GM19035 (cell line): ENCODE measurements around the gene EGLN2.
"Not testable (repeated sequence)": the region's sequence is repeated elsewhere in the genome, so short reads cannot be mapped to it uniquely, and the experiment has no call there.

Experiments
- ATAC-seq: cut with Tn5 transposase; IDR thresholded peaks from one replicate; pipeline ENCODE4 v1.9.1; 2021; ENCODE audit not compliant: unreplicated experiment

The EGLN2 gene

DNA sequence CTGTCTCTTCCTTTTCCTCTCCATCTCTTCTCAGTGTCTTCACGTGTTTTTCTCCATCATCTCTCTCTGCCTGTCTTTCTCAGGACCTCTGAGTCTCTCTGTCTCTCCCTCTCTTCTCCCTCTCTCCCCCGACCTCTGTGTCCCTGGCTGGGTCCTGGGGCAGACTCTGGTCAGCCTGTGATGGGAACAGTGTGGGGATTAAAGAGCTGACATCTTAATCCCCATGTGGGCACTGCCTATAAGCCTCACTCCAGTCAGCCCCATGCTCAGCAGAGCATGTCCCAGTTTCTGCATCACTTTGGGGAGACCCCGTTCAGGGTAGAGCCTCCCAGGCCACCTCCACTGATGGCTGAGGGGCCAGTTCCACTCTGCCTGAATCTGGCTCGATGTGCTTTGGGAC is 16.2 kb downstream of the EGLN2 start:
- ATAC-seq = no peak

DNA sequence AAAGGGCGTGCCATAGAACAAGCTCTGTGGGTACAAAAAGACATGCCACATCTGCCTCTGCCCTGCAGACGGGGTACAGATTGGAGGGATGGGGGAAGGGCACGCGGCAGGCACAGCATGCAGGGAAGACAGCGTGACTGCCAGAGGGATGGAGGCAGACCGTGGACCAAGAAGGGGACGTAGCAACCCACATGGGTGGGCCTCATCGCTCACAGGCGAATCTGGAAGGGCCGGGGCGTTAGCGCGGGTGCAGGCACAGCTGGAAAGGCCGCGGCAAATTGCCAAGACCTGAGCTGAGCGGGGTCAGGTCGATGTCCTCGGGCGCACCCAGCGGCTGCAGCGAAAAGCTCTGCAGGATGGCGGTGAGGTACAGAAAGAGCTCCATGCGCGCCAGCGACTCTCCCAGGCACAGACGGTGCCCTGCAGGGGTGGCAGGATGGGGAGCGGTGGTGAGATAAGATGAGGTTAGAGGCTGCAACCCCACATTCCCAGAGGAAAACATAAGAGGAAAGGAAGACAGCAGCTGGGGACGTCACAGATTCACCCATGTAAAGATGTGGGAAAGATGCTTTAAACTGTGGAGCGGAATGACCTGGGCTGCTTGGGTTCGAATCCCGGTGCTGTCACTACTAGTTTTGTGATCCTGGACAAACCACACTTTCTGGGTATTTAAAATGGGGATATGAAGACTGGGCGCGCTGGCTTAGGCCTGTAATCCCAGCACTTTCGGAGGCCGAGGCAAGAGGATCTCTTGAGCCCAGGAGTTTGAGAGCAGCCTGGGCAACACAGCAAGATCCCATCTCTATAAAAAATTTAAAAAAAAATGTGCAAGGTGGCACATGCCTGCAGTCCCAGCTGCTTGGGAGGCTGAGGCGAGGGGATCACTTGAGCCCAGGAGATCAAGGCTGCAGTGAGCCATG is 19.7 kb downstream of the EGLN2 start:
- not testable (repeated sequence) for ATAC-seq

DNA sequence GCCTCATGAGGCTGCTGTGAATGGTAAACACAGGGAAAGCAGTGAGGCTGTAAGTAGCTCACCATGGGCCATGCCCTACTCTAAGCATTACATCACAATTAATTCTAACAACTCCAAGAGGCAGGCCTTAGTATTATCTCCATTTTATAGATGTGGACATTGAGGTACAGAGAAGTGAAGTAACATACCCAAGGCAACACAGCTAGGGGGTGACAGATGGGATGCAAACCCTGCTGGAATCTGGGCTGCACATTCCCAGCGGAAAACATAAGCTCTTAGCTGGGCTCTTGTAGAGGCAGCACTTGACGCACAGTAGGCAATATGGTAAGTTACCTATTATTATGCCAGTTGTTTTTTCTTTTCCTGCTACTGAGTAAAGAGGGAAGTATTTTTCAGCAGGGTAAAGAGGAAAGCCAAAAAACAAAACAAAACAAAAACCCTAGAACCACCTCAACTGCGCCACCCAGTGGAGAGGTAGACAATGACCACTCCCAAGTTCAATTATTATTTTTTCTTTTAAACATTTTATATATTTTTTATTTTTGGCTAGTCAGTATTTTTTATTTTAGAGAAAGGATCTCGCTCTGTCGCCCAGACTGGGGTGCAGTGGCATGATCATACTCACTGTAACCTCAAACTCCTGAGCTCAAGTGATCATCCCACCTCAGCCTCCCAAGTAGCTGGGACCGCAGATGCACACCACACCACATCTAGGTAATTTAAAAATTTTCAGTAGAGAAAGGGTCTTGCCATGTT is 20.7 kb downstream of the EGLN2 start:
- ATAC-seq = not testable (repeated sequence)

DNA sequence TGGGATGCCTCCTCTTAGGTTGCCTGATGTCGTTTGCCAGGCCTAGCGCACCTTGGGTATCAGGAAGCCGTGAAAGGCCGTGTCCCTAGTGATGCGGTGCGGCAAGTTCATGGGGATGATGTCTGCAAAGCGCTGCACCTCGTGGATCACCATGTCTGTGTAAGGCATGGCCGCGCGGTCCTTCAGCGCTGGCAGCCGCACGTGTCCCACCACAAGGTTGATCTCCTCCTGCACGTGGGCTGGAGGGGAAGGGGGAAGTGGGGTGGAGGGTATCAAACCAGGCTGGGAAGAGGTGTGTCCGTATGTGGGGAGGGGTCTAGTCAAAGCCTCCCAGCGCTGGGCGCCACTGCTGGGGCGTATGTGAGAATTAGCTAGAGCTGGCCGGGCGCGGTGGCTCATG is 23.2 kb downstream of the EGLN2 start:
- ATAC-seq = no peak

DNA sequence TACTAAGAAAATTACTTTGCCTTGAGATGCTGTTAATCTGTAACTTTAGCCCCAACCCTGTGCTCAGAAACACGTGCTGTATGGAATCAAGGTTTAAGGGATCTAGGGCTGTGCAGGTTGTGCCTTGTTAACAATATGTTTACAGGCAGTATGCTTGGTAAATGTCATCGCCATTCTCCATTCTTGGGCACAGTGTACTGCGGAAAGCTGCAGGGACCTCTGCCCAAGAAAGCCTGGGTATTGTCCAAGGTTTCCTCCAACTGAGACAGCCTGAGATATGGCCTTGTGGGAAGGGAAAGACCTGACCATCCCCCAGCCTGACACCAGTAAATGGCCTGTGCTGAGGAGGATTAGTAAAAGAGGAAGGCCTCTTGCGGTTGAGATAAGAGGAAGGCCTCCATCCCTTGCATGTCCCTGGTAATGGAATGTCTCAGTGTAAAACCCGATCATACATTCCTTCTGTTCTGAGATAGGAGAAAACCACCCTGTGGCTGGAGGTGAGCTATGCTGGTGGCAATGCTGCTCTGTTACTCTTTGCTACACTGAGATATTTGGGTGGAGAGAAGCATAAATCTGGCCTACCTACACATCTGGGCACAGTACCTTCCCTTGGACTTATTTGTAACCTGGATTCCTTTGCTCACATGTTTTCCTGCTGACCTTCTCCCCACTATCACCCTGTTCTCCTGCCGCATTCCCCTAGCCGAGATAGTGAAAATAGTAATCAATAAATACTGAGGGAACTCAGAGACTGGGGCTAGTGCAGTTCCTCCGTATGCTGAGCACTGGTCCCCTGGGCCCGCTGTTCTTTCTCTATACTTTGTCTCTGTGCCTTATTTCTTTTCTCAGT is 23.9 kb downstream of the EGLN2 start:
- ATAC-seq = not testable (repeated sequence)

DNA sequence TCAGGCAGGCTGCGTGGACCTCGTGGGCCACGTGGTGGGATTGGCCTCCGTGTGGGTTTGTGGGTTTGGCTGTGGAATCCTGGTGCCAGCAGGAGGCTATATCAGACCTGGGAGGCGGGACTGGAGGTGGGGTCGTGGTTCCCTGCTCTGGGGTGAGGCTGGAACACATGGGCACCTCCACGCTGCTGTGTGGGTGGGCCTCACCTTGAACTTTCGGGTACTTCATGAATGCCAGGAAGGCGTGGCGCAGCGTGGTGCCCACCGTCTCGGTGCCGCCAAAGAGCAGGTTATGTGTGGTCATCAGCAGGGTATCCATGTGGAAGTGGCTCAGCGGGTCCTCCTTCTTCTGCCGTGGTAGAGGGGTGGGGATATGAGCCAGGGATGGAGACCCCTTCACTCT is 25.9 kb downstream of the EGLN2 start:
- not testable (repeated sequence) for ATAC-seq

DNA sequence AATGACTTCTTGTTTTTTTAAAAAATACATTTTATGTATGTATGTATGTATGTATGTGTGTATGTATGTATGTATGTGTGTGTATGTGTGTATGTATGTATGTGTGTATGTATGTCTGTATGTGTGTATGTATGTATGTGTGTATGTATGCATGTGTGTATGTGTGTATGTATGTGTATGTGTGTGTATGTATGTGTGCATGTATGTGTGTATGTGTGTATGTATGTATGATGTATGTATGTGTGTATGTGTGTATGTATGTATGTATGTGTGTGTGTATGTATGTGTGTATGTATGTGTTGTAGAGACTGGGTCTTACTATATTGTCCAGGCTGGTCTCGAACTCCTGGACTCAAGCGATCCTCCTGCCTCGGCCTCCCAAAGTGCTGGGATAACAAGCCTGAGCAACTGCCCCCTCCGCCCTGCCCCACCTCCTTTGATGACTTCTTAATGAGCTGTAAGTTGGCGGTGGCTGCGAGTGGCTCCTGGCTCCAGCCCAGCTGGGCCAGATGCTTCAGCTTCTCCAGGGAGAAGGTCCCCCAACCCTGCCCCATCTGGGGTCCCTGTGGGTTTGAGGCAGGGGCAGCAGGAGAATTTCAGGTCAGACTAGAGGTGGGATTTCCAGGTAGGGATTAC is 26.6 kb downstream of the EGLN2 start:
- not testable (repeated sequence) for ATAC-seq

DNA sequence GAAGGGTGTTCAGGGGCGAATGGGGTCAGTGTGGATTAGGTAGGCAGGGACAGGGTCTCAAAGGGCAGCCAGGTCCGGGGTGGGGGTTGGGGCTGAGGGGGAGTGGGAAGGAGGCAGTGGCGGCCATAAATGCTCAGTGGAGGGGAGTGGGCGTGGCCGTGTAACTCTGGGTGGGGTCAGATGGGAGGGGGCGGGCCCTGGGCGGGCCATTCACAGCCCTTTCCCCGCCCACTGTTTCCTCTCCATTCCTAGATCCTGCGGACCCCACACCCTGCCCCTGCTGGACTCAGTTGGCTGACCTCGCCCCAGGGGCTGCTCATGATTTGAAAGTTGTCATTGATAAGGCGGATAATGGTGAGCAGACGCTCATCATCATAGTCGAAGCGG is 27.3 kb downstream of the EGLN2 start:
- not testable (repeated sequence) for ATAC-seq

DNA sequence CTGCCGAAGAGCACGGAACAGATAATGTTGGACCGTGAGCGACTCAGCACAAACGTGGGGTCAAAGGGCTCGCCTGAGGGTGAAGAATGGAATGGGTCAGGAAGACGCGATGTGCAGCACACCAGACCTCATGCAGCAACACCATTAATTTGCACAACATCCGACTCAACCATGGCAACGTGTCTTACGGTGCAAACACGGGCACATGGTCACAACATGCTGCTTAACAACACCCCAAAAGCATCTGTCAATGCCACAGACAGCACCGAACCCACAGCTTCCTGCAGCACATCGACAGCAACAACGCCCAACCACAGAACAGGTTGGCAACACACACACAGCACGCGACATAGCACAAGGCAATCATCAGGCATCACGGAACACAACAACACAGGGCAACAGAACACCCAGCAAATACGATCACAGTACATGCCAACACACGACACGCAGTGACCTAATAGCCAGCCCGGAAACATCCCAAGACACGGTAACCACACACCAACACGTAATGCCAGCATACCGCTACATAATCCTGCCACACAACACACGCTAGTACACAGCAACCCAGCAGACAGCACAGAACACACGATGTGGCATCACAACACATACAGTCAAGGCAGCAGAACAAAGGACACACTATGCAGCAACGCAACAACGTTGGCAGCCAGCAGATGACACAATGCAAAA is 27.9 kb downstream of the EGLN2 start:
- not testable (repeated sequence) for ATAC-seq

DNA sequence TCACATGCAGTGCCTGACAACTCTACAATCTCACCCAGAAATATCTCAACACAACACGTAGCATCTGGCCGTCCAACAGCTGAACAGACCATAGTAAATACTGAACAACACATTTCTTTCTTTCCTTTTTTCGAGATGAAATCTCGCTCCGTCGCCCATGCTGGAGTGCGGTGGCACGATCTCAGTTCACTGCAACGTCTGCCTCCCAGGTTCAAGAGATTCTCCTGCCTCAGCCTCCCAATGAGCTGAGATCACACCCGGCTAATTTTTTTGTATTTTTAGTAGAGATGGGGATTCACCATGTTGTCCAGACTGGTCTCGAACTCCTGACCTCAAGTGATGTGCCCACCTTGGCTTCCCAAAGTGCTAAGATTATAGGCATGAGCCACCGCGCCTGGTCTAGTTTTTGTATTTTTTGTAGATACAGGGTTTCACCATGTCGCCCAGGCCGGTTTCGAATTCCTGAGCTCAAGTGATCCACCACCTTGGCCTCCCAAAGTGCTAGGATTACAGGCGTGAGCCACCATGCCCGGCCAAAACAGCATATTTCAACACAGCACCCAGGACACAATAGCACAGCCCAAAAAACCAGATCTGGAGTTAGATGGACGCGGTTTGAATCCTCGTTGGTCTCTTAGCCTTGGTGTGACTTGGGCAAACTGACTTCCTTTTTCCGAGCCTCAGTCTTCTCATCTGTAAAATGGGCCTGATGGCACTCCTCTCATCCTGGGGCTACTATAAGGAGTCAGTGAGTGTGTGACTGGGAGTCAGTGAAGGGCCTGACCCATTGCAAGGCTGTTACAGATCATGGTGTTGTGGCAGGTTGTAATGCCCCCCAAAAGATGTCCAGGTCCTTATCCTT is 28.6 kb downstream of the EGLN2 start:
- no peak for ATAC-seq

DNA sequence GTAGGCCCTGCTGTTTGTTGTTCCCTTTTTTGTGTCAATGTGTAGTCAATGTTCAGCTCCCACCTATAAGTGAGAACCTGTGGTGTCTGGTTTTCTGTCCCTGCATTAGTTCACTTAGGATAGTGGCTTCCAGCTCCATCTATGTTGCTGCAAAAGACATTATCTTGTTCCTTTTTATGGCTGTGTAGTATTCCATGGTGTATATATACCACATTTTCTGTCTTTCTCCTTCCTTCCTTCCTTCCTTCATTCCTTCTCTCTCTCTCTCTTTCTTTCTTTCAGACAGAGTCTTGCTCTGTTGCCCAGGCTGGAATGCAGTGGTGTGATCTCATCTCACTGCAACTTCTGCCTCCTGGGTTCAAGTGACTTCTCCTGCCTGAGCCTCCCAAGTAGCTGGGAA is 30.2 kb downstream of the EGLN2 start:
- no peak for ATAC-seq

DNA sequence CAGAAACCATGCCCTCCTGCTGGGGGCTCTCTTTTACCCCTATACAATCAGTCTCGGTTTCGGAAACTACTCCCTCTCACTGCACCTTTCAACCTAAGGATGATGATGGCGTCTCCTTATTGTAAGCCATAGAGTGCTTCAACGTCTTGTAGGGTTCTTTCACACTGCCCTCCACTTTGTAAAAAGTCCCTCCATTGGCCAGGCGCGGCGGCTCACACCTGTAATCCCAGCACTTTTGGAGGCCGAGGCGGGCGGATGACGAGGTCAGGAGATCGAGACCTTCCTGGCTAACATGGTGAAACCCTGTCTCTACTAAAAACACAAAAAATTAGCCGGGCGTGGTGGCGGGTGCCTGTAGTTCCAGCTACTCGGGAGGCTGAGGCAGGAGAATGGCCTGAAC is 31.8 kb downstream of the EGLN2 start:
- ATAC-seq = not testable (repeated sequence)

DNA sequence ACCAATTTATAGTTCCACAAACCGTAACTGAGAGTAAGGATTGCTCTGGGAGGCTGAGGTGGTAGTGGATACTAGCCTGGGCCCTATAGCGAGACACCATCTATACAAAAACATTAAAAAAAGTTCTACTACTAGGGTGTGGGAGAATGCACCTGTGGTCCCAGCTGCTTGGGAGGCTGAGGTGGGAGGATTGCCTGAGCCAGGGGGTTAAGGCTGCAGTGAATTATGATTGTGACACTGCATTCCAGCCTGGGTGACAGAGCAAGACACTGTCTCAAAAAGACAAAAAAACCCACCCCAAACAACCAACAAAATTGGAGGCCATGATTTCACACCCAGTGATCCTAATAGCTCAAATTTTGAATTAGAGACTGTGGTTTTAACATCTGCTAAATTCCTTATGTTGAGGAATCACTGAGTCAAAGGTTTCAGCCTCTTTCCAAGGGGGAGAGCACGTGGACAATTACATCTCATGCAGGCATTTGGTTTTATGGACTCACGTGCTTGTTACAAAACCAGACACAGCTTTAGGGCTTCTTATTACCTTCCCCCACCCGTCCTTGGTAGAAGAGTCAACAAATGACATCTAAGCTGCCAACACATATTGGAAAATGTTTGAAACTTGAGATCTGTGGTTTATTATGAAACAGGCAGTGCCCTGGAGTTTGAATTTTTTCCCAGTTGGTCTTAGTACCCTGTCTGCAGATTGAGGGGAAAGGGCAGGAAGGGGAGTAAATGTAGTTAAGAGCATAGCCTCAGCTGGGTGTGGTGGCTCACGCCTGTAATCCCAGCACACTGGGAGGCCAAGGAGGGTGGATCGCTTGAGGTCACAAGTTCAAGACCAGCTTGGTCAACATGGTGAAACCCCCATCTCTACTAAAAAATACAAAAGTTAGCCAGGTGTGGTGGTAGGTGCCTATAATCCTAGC is 32.8 kb downstream of the EGLN2 start:
- no peak for ATAC-seq

DNA sequence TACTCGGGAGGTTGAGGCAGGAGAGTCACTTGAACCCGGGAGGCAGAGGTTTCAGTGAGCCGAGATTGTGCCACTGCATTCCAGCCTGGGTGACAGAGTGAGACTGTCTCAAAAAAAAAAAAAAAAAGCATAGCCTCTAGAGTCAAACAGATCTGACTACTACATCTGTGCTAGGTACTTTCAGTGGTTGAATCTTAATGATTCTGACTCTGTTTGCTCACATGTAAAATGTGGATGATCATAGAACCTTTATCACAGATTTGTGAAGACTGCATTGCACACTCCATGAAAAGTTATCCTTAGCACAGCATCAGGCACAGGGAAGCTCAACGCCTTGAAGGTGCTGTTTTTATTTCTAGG is 33.4 kb downstream of the EGLN2 start:
- not testable (repeated sequence) for ATAC-seq

DNA sequence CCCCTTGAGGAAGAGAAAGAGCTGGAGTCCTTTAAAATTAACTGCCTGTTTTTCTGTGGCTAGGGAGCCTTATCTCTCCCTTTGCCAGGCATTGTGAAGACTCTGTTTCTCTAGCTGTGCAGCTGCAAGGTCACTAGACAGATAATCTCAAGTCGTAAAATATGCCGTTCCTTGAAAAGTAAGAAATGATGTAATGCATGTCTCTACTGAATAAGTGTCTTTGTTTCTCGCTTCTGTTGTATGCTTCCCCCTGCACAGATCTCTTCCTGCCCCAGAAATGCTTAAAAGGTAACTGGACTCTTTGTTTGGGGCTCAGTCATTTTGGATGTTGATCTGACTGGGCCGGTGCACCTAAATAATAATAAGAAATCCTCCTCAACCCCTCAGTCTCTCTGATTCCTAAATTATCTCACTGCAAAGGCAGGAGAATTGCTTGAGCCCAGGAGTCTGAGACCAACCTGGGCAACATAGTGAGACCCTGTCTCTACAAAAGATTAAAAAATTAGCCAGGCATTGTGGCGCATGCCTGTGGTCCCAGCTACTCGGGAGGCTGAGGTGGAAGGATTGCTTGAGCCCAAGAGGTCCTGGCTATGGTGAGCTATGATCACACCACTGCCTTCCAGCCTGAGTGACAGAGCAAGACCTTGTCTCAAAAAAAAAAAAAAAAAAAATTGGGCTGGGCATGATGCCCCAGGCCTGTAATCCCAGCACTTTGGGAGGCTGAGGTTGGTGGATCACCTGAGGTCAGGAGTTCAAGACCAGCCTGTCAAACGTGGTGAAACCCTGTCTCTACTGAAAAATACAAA is 34.9 kb downstream of the EGLN2 start:
- ATAC-seq = not testable (repeated sequence)

DNA sequence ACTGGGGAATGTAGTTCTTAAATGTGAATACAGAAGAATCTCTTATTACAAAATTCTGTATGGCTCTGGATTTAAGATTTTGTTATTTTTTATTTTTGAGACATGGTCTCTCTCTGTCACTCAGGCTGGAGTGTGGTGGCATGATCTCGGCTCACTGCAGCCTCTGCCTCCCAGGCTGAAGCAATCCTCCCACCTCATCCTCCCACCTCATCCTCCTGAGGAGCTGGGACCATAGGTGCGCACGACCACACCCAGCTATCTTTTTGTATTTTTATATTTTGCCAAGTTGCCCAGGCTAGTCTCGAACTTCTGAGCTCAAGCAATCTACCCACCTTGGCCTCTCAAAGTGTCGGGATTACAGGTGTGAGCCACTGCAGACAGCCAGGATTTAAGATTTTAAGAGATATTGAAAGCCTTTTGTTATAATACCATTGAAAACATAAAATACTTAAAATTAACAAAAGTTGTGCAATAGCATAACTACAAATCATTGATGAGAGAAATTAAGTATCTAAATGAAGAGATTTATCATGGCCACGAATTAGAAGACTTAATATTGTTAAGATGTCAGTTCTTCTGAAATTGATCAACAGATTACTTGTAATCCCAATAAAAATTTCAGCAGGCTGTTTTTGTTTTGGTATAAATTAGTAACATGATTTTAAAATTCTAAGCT is 37.9 kb downstream of the EGLN2 start:
- ATAC-seq = no peak

DNA sequence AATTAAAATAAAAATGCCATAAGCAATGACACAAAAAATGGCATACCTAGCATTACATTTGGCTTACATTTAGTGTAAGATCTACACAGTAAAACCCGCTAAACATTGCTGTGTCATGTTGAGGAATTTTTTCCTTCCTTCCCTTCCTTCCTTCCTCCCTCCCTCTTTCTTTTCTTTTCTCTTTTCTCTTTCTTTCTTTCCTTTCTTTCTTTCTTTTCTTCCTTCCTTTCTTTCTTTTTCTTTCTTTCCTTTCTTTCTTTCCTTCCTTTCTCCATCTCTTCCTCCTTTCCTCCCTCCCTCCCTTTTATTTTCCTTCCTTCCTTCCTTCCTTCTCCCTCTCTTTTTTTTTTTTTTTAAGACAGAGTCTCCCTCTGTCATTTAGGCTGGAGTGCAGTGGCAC is 39.5 kb downstream of the EGLN2 start:
- ATAC-seq = not testable (repeated sequence)
